NCI-H2081 (cell line): Measurements from ENCODE around the gene LARP1.

Experiments used
- DNase-seq, 2 experiments: peaks; one replicate each; lab custom pipeline; 2025; lab: John Stamatoyannopoulos, UW

The LARP1 gene

DNA sequence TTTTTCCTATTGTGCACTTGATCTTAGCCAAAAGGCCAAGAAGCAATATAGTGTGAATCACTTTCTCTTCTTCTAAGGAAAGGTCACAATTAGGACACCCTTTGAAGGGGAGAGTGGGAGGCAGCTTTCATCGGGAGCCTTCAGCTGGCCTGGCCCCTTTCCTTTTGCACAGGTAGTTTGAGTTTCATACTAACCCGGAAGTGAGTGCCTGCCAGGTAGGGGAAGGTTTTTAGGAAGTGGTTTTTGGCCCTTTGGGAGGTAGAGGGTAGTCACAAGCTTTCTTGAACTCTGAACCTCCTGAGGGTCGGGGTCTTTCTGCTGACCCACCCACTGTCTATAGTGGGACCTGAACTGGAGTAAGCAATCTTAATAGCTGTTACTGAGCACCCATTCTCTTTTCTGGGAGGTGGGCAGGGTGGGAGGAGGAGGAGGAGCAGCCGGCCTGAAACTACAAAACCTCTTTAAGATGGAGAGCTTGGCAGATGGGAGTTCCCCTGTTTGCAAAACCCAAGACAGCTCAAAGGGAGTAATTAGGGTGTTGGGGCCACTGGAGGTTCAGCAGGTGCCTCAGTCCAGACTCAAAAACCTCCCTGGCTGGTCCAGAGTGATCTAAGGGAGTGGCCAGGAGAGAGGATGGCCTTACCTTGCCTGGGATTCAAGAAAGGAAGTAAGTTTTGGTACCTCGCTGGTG lies 6.0 kb downstream of the LARP1 start:
- DNase-seq = no peak

GRCh38 chr5:154762261-154762660 lies 7.1 kb downstream of the LARP1 start:
- no peak for DNase-seq

DNA sequence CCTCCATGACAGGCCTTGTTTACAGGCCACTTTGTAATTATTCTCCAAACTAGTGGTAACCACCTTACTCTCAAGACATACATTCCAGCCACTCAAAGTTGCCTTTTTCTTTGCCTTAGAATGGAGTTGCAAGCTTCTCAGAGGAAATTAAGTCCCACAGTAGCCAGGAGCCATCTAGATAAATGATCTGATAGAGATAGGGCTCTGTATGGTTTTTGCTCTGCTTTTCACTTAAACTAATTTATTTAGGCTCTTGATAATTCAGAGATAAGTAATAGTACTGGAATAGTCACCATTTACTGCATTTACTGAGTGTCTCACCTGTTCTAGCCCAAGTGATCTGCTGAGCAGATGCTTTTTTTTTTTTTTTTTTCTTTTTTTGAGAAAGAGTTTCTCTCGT lies 7.5 kb downstream of the LARP1 start:
- DNase-seq = no peak

DNA sequence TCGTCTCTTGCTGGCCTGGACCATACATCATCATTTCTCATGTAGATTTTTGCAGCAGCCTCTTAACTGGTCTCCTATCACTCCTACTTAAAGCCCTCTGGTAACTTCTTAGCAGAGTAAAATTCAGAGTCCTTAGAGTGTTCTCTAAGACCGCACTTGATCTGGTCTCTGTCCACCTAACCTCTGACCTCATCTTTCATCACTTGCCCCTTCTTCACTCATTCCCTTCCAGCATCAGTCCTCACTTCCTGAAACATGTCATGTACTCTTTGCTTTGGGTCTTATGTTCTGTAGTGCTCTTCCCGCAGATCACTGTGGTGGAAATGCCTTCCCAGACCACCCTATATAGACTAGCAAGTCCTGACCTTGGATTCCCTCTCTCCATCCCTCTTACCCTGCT lies 9.8 kb downstream of the LARP1 start:
- no peak for DNase-seq

DNA sequence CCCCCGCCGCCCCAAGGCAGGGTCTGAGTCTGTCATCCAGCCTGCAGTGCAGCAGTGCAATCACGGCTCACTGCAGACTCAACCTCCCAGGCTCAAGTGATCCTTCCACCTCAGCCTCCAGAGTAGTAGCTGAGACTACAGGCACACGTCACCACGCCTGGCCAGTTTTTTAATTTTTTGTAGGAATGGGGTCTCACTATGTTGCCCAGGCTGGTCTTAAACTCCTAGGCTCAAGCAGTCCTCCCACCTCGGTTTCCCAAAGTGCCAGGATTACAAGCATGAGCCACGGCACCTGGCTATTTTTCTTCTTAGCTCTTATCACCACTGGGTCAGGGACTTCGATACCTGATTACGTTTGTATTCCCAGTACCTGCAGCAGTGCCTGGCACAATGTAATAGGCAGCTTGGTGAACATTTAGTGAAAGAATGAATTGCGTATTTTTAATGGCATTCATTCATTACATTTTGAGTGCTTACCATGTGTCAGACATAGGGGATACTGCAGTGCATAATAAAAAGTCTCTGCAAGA lies 10.3 kb downstream of the LARP1 start:
- DNase-seq = no peak

DNA sequence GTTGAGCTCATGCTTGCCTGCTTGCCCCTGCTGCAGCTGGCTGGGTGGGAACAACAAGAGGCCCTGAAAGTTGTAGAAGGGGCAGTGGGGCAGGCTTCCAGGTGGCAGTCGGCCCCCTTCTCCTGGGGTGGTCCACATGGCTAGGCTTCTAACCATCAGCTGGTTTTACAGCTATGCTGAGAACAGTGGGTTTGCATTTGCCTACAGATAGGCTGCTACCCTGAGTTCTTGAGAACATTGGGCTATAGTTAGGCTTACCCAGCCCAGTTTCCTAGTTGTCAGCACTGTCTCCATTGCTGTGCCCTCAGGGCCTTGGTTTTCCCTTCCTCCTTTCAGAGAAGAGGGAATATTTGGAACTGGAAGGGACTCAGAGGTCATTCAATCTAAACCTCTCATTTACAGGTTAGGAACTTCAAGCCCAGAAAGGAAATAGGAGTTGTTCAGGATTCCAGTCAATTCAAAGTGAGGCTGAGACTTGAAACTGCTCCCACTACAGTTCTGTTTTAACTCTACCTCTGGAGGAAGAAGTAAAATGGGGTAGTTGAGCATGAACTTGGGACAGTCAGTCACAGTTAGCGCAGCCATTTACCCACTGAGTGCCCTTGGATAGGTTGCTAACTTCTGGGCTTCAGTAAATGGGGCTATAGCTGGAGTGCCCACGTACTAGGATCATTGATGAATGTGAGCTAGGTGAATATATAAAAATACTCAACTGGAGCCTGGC lies 11.5 kb downstream of the LARP1 start:
- DNase-seq = no peak

GRCh38 chr5:154767576-154767975 lies 12.4 kb downstream of the LARP1 start:
- DNase-seq = no peak

GRCh38 chr5:154768207-154768606 lies 13.0 kb downstream of the LARP1 start:
- no peak for DNase-seq

GRCh38 chr5:154770111-154770510 lies 14.9 kb downstream of the LARP1 start:
- DNase-seq = no peak

DNA sequence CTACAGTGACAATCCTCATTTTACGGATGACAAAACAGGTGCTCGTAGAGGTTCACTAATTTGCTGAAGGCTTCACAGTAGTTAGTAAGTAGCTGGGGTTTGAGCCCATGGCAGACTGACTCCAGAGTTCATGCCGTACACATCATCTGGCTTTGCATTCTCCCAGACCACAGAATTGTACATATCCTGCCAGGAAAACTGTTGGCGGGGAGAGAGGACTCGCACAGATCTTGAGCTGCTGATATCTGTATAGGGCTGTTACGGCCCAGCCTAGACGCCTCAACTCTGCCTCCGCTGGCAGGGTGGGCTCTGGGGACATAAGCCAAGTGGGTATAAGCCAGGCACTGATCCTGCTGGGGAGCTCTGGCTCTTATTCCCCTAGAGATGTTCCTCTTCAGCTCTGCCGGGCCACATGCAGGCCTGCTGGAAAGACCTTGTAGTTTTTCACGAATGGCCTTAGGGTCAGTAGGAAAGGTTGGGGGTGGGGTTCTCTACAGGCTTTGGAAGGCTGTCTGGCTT lies 16.3 kb downstream of the LARP1 start:
- no peak for DNase-seq

GRCh38 chr5:154773326-154773725 lies 18.1 kb downstream of the LARP1 start:
- DNase-seq = no peak

- DNase-seq = no peak
These were observed 21.0 kb downstream of the LARP1 start for GRCh38 chr5:154776167-154776566.

DNA sequence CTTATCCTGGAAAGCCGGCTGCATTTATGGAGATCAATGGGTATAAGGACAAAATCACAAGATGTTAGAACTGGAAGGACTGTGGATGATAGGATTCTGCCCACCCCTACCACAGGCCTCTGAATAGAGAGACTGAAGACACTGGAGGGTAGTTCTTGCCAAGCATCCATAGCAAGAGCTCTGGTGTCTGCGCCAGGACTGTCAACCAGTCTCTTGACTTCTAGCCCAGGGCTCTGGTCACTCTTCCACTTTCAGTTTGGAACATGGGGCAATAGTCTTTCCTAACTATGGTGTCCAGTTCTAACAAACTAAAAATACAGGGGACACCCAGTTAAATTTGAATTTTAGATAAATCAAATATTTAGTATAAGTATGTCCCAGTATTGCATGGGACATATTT lies 23.4 kb downstream of the LARP1 start:
- DNase-seq = no peak

GRCh38 chr5:154779105-154779504 lies 23.9 kb downstream of the LARP1 start:
- DNase-seq = no peak

DNA sequence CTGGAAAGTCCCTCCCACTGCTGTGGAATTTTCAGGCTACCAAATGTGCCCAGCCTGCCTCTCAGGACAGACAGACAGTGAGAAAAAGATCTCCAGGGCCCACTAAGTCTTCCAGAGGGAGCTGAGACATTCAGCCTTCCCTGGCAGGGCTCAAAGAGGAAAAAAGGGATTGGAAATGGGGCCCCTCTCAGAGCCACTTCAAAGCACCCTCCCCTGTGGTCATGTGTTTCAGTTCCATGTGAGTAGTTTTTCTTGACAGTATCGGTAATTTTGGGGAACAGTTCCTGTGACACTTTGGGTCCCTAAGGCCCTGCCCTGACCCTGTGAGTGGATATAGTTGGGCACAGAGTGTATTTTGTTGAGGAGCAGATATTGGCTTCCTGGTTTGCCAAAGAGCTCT lies 25.0 kb downstream of the LARP1 start:
- DNase-seq = no peak

DNA sequence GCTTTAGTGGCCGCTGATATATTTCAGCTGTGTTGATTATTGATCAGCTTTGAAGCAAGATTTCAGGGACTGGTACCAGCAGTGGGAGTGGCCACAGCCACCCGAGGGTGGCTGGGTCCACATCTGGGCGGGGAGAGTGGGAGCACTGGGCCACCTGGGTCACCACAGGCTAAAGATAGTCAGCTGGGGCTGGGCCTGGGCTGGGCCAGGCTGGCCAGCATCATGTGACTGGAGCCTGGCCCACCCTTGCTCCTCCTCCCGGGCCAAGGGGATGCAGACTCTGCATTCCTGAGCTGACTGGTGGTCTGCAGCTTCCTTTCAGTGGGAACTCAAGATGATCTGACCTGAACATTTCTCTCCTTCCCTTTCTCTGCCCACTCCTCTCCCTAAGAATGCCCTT lies 27.1 kb downstream of the LARP1 start:
- no peak for DNase-seq

DNA sequence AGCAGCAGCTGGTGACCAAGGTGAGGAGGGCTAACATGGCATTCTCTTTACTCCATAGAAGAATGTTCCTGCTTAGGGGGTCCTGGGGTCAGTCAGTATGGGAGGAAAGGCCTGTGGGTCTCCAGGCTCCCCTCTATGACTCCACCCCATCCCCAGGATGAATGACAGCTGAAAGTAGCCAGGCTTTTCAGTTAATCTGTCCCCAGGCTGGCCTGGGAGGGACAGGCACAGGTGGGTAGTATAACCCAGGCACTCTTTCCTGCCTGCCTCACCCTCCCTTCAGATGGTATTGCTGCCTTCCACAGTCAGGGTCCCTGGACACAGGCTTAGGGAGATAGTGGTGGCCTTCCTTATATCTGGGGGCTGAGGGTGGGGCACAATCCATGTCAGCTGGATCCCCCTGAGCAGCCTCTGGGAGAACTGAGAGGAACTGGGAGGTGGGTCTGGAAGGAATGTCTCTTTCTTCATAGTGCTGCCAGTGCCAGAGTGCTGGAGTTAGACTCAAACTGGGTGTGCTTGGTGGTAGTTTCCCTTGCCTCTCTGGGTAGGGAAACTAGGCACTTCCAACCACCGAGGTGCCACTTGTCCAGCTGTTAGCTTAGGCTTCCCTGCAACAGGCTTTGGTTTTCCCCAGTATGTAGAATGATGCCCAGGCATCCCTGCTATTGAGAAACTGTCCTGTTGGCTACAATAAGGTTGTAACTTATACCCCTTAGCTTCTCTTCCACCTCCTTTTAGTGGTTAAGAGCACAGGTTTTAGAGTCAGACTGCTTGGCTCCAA lies 27.8 kb downstream of the LARP1 start:
- DNase-seq = no peak

- DNase-seq = no peak
These were observed 28.7 kb downstream of the LARP1 start for GRCh38 chr5:154783774-154784460.

DNA sequence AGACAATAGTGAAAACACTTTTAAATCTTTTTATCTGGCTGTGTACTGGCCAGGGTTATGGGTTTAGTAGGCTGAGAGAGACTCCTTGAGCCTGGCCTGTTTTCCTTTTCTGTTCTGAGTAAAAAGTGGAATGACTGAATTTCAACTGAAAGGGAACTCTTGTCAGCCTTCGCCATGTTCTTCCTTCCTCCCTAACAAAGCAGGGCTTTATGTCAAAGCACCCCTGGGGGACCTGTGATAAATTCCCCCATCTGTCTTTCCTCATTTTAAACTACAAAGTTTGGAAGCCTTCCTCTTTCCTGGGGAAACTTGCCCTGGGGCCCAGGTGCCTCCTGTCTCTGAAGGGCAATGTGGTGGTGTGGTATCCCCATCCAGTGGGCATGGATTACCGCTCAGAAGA lies 29.7 kb downstream of the LARP1 start:
- no peak for DNase-seq

GRCh38 chr5:154786414-154786813 lies 31.2 kb downstream of the LARP1 start:
- DNase-seq = no peak

GRCh38 chr5:154788212-154788611 lies 33.0 kb downstream of the LARP1 start:
- DNase-seq = no peak

DNA sequence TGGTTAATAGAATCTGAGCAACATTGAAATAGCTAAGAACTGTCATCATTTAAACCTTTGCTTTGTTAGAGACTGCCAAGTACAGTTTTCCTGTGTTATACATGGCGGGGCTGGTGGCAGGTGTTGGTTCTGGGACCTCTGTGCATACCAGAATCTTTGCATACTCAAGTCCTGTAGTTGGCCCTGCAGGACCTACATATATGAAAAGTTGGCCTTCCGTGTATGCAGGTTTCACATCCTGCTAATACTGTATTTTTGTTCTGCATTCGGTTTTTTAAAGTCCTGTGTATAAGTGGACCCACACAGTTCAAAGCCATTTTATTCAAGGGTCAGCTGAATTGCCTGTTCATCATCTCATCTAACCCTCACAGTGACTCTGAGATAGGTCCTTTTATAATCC lies 36.4 kb downstream of the LARP1 start:
- no peak for DNase-seq
